ENCODE measurements around the gene GTPBP1.

The GTPBP1 gene

GRCh38 chr22:38704654-38705234 is 1.0 kb upstream of the GTPBP1 start:
- DNase-seq, result no peak

GRCh38 chr22:38706101-38706900 is 557 bp downstream of the GTPBP1 start:
- no peak for DNase-seq

GRCh38 chr22:38706901-38707195 is 1.1 kb downstream of the GTPBP1 start:
- no peak for DNase-seq

GRCh38 chr22:38707346-38707745 is 1.6 kb downstream of the GTPBP1 start:
- no peak for DNase-seq

- no peak for DNase-seq
These were observed 2.2 kb downstream of the GTPBP1 start for GRCh38 chr22:38707984-38708383.

GRCh38 chr22:38709306-38709705 is 3.6 kb downstream of the GTPBP1 start:
- DNase-seq, result no peak

- DNase-seq, result no peak
These were observed 4.6 kb downstream of the GTPBP1 start for GRCh38 chr22:38710351-38710750.

- no peak for DNase-seq
These were observed 5.1 kb downstream of the GTPBP1 start for GRCh38 chr22:38710866-38711265.

- DNase-seq, result no peak
These were observed 6.9 kb downstream of the GTPBP1 start for GRCh38 chr22:38712486-38713207.

GRCh38 chr22:38713921-38714320 is 8.2 kb downstream of the GTPBP1 start:
- DNase-seq, result no peak

- peak; percentile 31 for DNase-seq
These were observed 9.5 kb downstream of the GTPBP1 start for GRCh38 chr22:38715176-38715764.

- no peak for DNase-seq
These were observed 10.1 kb downstream of the GTPBP1 start for GRCh38 chr22:38715852-38716251.

GRCh38 chr22:38716271-38716670 is 10.5 kb downstream of the GTPBP1 start:
- DNase-seq, result no peak

- DNase-seq, result no peak
These were observed 11.1 kb downstream of the GTPBP1 start for GRCh38 chr22:38716826-38717225.

GRCh38 chr22:38717244-38717643 is 11.5 kb downstream of the GTPBP1 start:
- no peak for DNase-seq

- DNase-seq, result no peak
These were observed 12.7 kb downstream of the GTPBP1 start for GRCh38 chr22:38718414-38718813.

GRCh38 chr22:38719196-38719595 is 13.5 kb downstream of the GTPBP1 start:
- no peak for DNase-seq

GRCh38 chr22:38720350-38720749 is 14.6 kb downstream of the GTPBP1 start:
- no peak for DNase-seq

GRCh38 chr22:38721551-38721950 is 15.8 kb downstream of the GTPBP1 start:
- DNase-seq, result no peak

GRCh38 chr22:38724176-38724575 is 18.4 kb downstream of the GTPBP1 start:
- no peak for DNase-seq

GRCh38 chr22:38724926-38725571 is 19.3 kb downstream of the GTPBP1 start:
- no peak for DNase-seq

GRCh38 chr22:38725900-38726655 is 20.3 kb downstream of the GTPBP1 start:
- DNase-seq, result no peak

- DNase-seq, result no peak
These were observed 21.4 kb downstream of the GTPBP1 start for GRCh38 chr22:38727123-38727522.
